HepG2 (cell line): Measurements from ENCODE around the gene CAPN9.

Experiments used
- CEBPG ChIP-seq: IDR thresholded peaks from 2 replicates; pipeline ENCODE4 v1.6.1; 2016
- REST ChIP-seq, 2 experiments: IDR thresholded peaks; 2 replicates each; pipeline ENCODE4 v1.6.1; 2011 to 2012; ENCODE audit warnings: low read length in 2 of 2, borderline replicate concordance in 1 of 2, low read depth in 1 of 2, mild to moderate bottlenecking in 1 of 2, moderate library complexity in 1 of 2
- SRSF9 ChIP-seq: fragments of 200-400 bp; formaldehyde crosslinking; IDR thresholded peaks from 2 replicates; pipeline ENCODE4 v1.6.1; 2018; ENCODE audit warnings: borderline replicate concordance, mild to moderate bottlenecking, low read depth, low read length; ENCODE audit not compliant: insufficient read depth, poor library complexity, severe bottlenecking
- ZNF549 ChIP-seq: sonication (generic); formaldehyde crosslinking; IDR thresholded peaks from 2 replicates; pipeline ENCODE4 v1.5.0; 2020; ENCODE audit warnings: missing genetic modification reagents
- ZNF841 ChIP-seq: sonication (generic); formaldehyde crosslinking; IDR thresholded peaks from 2 replicates; pipeline ENCODE4 v1.8.1; 2023; ENCODE audit warnings: missing genetic modification reagents, borderline replicate concordance

GRCh38 chr1:230702934-230703678 is 44.1 kb upstream of the CAPN9 start:
- TF ChIP-seq SRSF9 (no peak), ZNF549 (CRISPR knock-in tag) (no peak; the same call in 1 of the 2 replicates), CEBPG (peak; percentile 72), REST (IDR thresholded peaks at IDR 0.05; ENCODE audit: borderline replicate concordance in 1 of 2, low read depth in 1 of 2, low read length in 2 of 2) (peak in 1 of 2 experiments; percentile 43; a peak in 1 of 4 replicates), ZNF841 (CRISPR knock-in tag) (no peak)
